Bronchial epithelial cell (primary cell): ENCODE results near the gene MARCKSL1. TPM values are rescaled to one million over a fixed set of nuclear protein-coding genes. Genes with fewer than 3 reads are reported as not detected.

Source experiments
- DNase-seq: peaks from one replicate; pipeline ENCODE4 v3.0.0-alpha.2; 2010; ENCODE audit warnings: low read depth
- FAIRE-seq: peaks from 2 replicates; lab custom pipeline; 2011; peaks lifted over from hg19 to GRCh38; lab: Jason Lieb, UNC
- H3K27me3 ChIP-seq: 2 replicates; pipeline ENCODE4 v1.5.1; 2011; ENCODE audit warnings: low read length; ENCODE audit not compliant: control insufficient read depth, insufficient read depth
- H3K36me3 ChIP-seq: 2 replicates; pipeline ENCODE4 v1.5.1; 2011; ENCODE audit warnings: low read length; ENCODE audit not compliant: control insufficient read depth, insufficient read depth
- H3K4me3 ChIP-seq: 2 replicates; pipeline ENCODE4 v1.5.1; 2011; ENCODE audit warnings: mild to moderate bottlenecking, low read depth, low read length, control low read depth
- CTCF ChIP-seq: IDR thresholded peaks from 2 replicates; pipeline ENCODE4 v1.5.1; 2011; ENCODE audit warnings: mild to moderate bottlenecking, moderate library complexity, low read length, control low read depth, inconsistent platforms; ENCODE audit not compliant: insufficient read depth, severe bottlenecking
- total RNA-seq: library from RNA; depleted of rRNA; stranded (reverse); fragments of >200 nt; gene quantifications from 2 replicates; pipeline ENCODE4 v1.2.1, GENCODE V29; 2014

MARCKSL1 gene
- total RNA-seq, 1 donor from 2014 or later: 4.2 TPM

GRCh38 chr1:32362474-32363313, 26.7 kb upstream of the MARCKSL1 start, which contains the start of the genes FAM229A and TSSK3:
Gene FAM229A, minus strand, starts transcription at chr1:32362485. Its CDS starts 394 bp downstream, at chr1:32362091.
Gene TSSK3, plus strand, starts transcription at chr1:32362539. Its CDS starts 163 bp downstream, at chr1:32362702.
- H3K4me3 ChIP-seq: peak within 1 kb of the TSS; percentile 40
- H3K36me3 ChIP-seq: peaks cover 6% of the 10 kb centered on the region
- H3K27me3 ChIP-seq: no peaks in the 10 kb centered on the region
- TF ChIP-seq CTCF: no peak
- DNase-seq (no peak), FAIRE-seq (no peak)

GRCh38 chr1:32361674-32362473, 25.8 kb upstream of the MARCKSL1 start:
- no peak for FAIRE-seq
- peaks cover 1% of the 10 kb centered on the region for H3K36me3 ChIP-seq
- no peaks in the 10 kb centered on the region for H3K27me3 ChIP-seq
- peak; percentile 17 for DNase-seq
- TF ChIP-seq CTCF: peak; percentile 60
- H3K4me3 ChIP-seq: peak overlapping the region; percentile 40

- TF ChIP-seq CTCF: no peak
- peak overlapping the region; percentile 40 for H3K4me3 ChIP-seq
- no peak for FAIRE-seq
Measured at GRCh38 chr1:32361308-32361673, 25.3 kb upstream of the MARCKSL1 start.

GRCh38 chr1:32358435-32358834, 22.4 kb upstream of the MARCKSL1 start:
- Histone ChIP-seq H3K36me3 (no peaks in the 10 kb centered on the region), H3K27me3 (no peaks in the 10 kb centered on the region), H3K4me3 (no peak overlapping the region)
- TF ChIP-seq CTCF: no peak
- DNase-seq (no peak), FAIRE-seq (no peak)

More at GRCh38 chr1:32361308-32361673, 25.3 kb upstream of the MARCKSL1 start:
- no peaks in the 10 kb centered on the region for H3K27me3 ChIP-seq
- DNase-seq: no peak
- H3K36me3 ChIP-seq: peaks cover 1% of the 10 kb centered on the region

GRCh38 chr1:32357614-32358013, 21.6 kb upstream of the MARCKSL1 start:
- Histone ChIP-seq H3K27me3 (no peaks in the 10 kb centered on the region), H3K36me3 (no peaks in the 10 kb centered on the region), H3K4me3 (no peak overlapping the region)
- peak; percentile 7 for FAIRE-seq
- DNase-seq: no peak
- no peak for TF ChIP-seq CTCF
